GM21737 (cell line): ENCODE measurements around the gene EYS.

Experiments
- ATAC-seq: cut with Tn5 transposase; IDR thresholded peaks from one replicate; pipeline ENCODE4 v1.9.1; 2021; ENCODE audit warnings: mild to moderate bottlenecking, moderate library complexity; ENCODE audit not compliant: unreplicated experiment

The EYS gene

DNA sequence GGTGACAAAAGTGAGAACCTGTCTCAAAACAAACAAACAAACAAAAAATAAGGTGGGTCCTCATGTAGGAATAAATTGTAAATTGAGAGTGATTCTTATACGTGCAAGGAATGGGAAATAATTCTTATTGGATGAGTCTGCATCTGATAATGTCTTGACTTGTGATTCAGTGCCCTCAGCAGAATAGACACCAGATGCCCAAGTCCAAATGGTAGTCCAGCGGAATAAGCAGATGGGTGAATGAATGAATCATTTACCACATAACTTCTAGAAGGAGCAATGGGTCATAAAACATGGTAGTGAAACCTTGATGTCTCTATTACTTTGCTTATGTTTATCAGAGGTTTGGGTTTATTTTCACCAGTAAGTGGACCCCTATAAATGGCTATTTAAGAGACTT is 1323.7 kb downstream of the EYS start:
- no peak for ATAC-seq

DNA sequence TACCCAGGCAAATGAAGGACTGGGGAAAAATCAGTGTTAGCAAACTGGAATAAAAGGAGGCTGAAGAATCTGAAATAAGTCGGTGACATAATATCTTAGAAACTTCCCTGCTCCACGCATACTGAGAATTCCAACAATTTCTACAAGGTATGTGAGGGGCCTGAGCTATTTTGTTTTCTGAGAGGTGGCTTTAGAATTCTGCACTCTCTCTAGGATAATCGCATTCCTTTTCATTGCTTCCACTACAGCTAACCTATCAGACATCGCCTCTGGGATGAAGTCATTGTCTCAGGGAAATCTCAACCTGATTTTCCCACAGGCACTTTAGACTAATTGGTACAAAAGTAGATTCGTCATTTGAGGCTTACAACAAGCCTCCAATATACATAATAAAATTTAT is 1330.6 kb downstream of the EYS start:
- no peak for ATAC-seq

DNA sequence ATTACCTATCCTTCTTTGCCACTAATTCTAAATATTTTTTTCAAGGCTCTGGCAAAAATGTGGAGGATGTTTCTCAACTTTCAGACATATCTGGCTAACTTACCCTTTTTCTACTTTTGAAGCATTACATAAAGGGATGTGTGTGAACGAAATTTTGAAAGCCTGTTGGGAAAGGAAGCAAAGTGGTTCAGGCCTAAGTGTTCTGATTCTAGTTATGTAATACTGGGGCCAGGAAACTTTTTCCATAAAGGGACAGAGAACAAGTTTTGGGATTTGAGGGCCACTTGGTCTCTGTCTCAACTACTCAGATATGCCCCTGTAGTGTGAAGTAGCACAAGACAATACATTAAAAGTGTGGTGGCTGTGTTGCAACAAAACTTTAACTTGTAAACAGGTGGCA is 1349.6 kb downstream of the EYS start:
- no peak for ATAC-seq

DNA sequence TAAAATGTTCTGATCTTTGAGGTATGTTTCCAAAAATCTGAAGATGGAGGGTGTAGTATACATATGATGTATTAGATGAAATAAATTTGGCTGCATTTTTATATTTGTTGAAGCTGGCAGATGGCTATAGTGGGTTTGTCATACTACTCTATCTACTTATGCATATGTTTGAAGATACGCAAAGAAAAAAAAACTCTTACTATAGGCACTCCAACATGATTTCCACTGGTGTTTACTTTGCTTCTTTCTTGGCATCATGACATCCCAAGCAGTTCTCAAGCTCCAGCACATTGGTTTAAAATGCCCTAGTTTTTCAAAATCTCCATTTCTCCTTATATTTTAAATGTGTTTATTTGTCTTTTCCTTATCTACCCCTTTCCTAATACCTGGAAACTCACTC is 1359.6 kb downstream of the EYS start:
- ATAC-seq, result no peak

DNA sequence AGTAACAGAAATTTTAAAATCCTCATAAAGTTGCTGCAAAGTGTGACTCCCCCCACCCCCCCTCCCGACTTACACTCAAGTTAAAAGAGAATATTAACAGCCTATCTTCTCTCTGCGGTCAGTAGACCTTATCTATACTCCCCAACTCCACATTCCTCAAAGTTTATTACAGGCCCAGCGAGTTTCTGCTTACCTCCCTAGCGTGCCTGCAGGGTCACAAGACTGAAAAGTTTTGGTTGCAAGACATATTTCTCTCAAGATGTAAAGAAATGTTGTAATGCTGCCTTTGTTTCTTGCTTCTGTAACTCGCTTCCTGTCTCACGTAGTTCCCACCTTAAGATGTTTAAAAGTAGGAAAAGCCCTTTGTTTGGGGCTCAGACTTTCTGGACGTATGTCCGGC is 1371.8 kb downstream of the EYS start:
- no peak for ATAC-seq

DNA sequence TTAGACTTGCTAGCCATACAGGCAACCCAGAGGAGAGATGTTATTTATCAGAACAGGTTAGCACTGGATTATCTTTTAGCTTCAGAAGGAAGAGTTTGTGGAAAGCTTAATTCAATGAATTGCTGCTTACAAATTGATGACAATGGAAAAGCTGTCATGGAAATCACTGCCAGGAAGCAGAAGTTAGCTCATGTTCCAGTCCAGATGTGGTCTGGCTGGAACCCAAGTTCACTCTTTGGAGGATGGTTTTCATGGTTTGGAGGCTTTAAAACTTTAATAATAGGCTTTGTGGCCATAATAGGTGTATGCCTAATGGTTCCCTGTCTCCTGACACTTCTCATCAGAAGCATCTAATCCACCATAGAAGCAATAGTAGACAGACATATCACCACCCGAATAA is 1372.4 kb downstream of the EYS start:
- no peak for ATAC-seq

DNA sequence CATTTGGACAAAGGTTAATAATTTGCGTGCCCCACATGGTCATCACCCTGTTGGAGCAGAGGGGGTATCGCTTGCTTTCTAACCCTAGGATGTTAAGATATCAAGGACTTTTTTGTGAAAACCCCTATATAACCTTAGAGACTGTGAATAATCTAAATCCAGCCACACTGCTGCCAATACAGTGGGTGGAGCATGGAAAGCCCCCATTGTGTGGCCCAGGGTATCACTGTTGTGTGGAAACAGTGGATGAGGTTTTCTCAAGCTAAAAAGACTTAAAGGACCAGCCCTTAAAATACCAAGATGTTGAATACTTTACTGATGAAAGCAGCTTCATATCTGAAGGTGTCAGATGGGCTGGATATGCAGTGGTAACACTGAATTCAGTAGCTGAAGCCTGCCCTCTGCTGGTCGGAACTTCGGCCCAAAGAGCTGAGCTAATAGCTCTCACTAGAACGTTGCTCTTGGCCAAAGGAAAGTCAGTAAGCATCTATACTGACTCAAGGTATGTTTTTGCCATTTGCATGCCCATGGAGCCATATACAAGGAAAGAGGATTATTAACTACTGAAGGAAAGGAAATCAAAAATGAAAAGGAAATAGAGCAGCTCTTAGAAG is 1376.2 kb downstream of the EYS start:
- ATAC-seq, result no peak

DNA sequence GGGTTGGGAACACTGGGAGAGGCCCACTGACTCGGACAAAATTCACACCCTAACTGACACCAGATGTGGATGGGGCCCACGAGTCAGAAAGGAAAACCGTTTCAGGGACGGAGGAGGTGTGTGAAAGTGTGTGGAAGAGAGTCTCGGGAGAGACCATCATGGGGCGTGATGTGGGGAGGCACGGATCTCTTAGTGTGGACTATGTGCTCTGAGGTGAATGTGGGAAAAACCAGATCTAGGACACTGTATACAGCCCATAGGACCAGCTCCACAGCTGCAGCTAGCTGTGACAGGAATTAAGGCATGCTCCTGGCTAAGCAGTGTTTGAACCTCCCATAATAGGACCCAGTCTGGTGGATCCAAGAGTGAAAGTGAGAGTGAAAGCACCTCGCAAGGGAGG is 1380.1 kb downstream of the EYS start:
- ATAC-seq, result no peak

DNA sequence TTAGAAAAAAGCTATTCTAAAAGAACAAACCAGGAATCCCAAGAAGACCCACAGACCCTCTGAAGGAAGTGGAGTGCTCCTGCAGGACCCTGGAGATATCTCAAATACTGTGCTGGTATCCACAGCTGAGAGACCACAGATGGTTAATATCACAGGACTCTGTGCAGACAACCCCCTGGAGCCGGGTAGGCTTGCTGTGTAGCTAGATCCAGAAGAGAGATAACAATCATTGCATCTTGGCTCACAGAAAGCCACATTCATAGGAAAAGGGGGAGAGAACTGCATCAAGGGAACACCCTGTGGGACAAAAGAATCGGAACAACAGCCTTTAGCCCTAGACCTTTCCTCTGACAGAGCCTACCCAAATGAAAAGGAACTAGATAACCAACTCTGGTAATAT is 1381.9 kb downstream of the EYS start:
- ATAC-seq, result no peak

DNA sequence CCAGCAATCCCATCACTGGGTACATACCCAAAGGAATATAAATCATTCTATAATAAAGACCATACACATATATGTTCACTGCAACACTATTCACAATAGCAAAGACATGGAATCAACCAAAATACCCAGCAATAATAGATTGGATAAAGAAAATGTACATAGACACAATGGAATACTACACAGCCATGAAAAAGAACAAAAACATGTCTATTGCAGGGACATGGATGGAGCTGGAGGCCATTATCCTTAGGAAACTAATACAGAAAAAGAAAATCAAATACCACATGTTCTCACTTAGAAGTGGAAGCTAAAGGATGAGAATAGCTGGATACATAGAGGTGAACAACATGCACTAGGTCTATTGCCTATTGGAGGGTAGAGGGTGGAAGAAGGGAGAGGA is 1396.8 kb downstream of the EYS start:
- no peak for ATAC-seq

DNA sequence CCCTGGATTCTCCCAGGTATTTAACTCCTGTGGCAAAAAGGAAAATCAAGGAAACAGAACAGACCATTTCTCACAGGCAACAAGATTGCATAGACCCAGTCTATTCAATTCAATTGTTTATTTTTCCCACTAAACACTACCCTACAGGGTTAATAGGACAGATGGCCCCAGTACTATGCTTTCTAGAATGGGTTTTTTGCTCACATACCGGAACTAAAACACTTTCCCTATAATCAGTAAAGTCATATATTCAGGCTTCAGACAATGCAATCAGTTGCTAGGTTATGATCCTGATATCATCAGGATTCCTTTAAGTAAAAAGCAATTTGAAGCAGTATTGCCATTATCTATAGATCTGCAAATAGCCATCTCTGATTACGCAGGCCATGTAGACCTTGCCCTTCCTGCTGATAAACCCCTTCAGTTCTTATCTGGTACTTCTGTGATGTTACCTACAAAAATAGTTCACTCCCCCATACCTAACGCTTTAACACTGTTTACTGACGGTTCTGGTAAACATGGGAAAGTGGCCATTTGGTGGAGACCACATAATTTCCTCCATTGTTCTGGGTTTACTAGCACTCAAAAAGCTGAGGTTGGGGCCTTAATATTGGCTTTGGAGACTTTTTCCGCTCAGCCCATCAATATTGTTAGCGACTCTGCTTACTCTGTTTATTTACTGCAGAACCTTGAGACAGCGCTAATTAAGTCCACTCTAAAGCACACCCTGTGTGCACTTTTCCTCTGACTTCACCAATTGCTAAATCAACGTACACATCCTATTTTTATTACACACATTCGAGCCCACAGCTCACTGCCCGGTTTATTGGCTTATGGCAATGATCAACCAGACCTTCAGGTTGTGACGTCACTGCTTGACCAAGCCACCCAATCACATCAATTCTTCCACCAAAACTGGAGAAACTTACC is 1405.5 kb downstream of the EYS start:
- no peak for ATAC-seq

DNA sequence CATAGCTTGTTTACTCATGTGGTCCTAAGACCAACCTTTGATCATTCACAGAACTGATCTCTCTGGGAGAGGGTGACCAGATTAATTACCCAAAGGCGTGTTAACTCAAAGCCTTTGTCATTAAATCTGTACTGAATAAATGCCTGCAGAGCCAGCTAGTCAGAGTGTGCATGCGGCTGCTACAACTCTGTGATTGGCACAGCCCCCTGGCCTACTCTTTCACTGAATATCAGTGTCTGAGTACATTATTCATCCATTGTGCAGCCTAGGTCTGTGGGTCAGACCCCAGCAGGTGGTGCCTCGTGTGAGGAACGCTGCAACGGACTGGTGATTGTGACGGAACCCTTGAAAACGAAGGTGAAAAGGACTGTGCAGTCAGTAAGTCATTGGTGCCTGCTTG is 1407.8 kb downstream of the EYS start:
- ATAC-seq, result no peak

DNA sequence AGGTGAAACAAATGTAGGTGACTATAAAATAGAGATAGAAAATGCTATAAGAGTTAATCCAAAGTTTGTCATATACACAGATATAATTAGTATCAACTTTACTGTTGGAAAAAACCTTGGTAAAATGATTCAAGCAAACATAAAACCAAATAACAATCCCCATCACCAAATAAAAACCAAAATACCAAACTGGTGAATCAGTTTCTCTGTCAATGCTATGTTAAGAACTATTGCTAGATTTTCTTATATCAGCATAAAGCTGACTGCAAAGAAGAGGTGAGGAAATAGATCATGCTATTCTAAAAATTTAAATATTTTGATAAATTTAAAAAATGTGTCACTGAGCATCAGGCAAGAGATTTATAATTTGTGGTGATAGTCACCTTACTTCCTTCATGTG is 1413.0 kb downstream of the EYS start:
- ATAC-seq, result no peak

DNA sequence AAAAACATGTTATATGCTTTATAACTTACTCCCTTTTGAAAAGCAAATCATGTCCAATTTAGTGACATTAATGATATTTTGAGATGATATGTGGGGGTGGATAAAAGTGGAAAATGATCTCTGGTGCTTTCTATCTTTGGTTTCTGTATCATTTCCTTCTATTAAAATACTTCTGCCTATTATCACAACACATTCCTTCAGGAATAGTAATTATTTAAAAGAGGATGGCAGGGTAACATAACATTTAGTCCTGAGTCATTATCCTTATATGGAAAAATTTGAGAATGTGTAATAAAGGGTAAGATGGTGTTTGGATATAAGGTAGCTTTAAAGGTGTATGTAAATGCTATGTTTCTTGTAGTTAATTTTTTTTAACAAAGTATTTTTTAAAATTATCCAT is 1413.7 kb downstream of the EYS start:
- ATAC-seq, result no peak

DNA sequence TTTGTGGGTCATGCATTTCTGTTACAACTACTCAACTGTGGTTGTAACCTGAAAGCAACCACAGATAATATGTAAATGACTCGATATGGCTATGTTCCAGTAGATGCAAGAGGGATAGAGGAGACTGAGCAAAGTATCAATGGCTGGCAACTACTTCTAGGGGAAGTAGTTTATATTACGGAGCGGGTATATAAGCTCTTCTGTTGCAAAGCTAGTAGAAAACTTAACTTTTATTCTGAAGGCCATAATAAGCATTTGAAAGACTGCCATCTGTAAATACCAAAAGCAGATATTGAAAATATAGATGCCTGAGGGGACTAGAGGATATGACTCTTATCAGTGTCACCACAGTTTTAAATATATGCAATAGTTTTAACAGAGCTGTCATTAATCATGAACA is 1416.2 kb downstream of the EYS start:
- no peak for ATAC-seq

DNA sequence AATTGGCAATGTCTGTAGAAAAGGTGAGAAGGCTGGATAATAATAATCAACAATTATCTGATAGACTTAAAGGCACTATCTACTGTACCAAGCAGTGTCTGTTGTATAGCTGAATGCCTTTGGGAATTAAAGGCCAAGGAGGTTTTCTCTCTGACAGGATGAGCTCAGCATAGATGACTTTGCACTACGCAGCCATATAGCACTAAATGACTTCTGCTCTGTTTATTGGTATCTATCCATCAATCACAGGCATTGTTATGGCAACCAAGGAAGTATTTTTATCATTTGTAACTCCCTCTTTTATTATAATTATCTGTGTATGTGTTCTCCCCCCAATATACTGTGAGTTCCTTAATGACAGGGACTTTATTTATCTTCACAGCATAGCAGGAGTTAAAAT is 1417.1 kb downstream of the EYS start:
- ATAC-seq, result no peak

DNA sequence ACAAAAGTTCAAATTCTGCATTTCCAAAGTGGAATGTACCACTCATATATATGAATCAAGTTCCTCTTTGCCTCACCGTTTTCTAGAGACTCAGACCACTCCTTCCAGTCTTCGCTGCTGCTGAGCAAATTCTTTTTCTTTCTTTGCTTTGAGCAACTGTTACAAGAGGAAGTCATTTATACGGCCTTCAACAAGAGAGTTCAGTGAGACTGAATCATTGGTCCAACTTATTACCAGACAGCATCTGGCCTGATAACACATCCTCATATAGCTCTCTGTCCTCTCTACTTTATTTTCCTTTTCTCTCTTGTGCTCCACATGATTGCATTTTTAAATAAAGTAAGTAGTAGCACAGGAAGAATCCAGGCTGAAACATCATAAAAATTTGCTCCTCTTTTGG is 1418.7 kb downstream of the EYS start:
- no peak for ATAC-seq

DNA sequence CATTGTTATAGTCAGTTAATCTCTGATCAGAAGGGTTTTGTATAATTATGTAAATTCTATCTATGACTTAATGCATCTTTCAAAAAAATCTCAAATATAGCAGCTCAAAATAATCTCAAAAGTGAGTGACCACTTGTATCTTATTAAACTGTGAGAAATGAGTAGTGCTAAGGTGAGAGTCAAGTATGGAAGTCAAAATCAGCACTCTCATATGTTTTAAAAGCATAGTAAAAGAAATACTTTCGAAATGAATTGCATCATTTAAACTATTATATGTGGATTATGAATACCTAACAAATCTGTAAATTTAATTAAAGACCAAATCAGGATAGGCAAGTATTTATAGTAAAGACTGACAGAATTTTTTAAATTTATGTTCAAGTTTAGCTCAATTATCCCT is 1425.9 kb downstream of the EYS start:
- ATAC-seq, result no peak

DNA sequence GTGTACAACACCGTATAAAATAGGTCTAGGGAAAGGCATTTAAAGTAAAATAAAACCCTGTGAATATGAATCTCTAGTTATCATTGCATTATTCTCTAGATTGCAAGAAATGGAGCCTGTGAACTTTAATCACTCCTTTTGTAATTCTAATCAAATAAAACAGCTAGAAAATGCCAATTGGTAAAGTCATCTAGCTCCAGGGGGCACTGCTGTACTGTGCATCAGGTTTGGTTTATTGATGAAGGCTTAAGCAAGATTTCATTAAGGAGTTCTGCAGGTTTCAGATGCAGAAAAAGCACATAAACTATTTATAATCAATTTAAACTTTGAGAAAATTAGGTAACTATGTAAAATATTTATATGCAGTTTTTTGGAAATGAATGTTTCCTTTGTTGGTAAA is 1426.5 kb downstream of the EYS start:
- no peak for ATAC-seq

DNA sequence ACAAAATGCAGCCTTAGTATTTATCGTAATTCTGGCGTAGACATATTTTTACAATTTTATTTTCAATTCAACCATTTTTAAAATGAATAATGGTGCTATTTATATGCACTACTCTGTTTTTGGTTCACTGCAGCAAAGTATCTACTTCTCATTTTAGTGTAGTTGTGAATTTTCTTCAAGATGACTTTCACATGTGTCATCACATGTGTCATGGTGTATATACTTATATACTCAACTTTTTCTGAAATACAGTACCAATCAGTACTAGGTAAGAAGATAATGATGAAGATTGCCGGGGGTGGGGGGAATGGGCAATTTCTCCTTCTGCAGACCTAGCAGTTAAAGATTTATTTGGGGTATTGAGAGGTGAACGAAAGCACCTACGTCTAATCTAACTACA is 1436.9 kb downstream of the EYS start:
- ATAC-seq, result no peak

DNA sequence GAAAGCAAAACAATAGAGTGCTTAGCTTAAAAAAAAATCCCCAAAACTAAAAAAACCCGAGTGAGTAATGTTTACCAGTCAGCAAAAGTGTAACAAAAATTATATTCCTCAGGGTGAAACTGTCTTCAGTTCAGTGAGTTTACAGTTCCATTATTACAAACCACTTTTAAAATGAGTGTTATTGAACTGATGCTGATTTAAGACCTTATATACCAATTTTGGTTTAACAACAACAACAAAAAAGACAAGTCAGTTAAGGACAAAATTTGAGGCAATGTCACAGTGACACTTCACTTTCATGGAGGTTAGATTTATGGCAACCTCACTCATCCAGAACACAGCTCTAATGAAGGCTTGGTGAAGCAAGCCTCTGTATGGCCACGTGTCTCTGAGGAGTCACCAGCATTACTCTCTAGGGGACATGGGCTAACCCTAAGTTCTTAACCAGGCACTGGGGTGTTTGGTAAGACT is 1440.6 kb downstream of the EYS start:
- peak; percentile 75 for ATAC-seq

DNA sequence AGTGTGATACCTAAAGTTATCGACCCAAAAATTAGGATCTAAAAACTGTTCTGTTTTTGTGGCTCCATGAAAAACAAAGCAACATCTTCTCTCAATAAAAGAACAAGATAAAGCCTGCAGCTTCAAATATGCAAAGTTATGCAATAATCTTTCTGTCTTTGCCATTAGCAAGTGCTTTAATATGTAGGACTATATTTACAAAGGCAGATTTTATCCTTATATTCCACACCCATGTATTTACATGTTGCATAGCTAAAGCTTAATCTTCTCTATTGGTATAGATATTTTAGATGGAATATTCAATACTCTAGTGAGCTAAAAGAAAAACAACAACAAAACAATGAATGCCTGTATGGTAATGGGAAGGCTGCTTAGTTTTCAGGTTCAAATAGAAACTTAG is 1443.2 kb downstream of the EYS start:
- no peak for ATAC-seq

DNA sequence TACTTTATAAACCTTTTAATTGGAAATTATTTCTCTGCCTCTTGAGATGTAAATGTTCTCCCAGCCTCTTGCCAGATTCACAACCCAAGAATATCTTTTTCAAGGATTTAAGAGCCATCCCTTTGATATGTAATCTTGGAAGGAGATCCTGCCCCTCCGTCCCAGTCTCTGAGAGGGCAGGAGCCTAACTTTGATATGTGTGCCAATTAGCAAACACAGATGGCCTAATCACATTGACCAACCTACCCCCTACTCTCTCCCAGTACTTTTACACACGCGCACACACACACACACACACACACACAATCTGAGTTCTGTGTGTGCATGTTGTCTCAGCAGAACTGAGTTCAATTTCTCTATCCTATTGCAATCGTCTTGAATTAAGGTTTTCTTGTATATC is 1447.7 kb downstream of the EYS start:
- no peak for ATAC-seq
